Raji (cell line): Measurements from ENCODE around the gene PHLDB1.

Experiments
- POLR2A ChIP-seq: IDR thresholded peaks from 2 replicates; pipeline ENCODE4 v1.6.1; 2011; ENCODE audit warnings: low read depth, low read length, control low read depth; ENCODE audit not compliant: insufficient read depth

The PHLDB1 gene

DNA sequence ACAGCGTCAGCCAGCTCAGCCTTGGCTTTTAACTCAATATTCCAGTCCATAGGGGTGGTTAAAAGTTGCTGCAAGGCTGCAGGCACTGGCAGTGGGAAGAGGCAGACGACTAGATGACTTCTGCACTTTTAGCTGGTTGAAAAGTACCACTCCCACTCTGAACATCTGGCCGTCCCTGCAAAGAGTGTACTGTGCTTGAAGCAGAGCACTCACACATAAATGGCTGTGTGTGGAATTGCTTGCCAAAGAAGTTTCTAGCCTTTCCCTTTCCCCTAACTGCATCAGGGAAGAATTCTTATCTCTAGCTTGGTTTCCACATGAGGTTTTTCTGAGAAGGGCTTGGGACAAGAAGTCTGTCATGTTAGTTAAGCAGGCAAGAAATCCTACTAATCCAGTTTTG lies 5.1 kb upstream of the PHLDB1 start:
- TF ChIP-seq POLR2A: no peak

DNA sequence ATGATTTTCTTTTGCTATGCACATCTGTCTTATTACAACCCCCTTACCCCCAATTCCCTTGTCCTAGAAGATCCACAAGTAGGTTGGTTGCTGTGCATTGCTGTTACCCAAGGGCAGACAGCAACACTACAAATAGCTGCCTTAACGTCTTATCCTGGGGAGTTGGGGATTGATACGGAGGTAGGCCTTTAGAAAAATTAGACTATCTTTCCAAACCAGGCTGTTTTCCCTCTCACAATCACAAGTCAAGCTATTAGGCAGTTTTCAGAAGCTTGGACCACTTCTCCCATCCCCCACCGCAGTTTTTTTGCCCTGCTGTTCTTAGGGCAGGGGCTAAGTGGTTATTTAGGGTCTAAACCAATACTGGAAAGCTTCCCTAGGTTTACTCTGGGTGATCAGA lies 2.8 kb upstream of the PHLDB1 start:
- TF ChIP-seq POLR2A: no peak

DNA sequence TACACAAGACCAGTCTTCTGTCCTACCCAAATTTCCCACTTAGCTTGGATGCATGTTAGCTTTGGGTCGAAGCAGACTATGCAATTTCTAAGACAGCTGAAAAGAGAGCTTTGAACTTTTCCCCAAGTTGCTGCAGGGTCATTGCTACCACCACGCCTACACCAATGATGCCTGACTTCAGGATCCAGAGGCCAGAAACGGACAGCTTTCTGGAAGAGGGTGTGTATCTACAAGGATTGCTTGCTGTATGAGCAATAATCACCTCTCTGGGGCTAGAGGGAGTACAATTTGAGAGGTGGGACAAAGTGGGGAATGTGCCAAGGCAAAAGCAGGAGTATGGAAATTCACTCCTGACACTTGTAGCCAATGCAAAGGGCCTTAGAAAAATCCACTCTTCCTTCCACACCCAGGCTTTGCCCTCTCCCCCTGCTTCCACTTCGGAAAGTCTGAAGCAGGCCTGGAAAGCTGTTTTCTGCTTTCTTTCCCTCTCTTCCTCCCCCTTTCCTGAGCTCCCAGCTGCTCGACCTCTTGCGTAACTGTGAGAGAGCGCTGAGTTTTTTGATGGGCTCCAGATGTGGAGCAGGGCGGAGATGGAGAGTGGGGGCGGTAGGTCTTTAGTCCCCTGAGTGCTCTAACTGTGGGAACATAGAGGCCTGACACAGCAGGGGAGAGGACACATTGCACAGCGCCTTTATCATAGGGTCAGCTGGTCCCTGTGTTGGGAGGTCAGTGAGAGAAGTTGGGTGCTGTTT lies 2.1 kb upstream of the PHLDB1 start:
- TF ChIP-seq POLR2A: no peak

DNA sequence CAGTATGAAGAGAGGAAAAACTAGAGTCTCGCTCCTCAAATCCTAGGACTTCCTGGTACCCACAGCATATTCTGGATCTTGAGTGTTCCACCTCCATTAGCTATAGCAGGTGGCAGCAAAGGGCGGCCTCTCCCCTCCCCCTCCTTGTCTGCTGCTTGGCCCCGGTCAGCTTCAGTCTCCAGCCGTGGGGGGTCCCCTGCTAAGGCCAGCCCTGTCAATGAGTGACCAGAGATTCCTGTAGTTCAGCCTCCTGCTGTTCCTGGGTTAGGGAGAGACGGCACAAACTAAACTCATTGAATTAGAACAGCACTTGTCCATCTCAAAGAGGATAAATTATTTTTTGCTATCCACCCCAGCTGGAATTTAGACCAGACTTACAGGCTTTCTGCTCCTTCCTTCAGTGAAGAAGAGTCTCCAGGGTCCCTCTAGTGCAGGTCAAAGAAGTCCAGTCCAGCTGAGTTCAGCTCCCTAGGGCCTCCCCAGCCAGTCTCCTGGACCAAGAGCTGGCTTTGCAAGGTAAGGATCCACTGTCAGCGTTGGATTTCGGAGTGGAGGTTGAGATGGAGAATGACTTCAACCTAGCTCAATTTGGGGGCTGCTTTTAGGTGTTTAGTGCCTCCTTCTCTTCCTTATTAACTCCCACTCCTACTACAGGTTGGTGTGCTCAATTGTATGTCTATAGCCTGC lies 1.1 kb upstream of the PHLDB1 start:
- no peak for TF ChIP-seq POLR2A

DNA sequence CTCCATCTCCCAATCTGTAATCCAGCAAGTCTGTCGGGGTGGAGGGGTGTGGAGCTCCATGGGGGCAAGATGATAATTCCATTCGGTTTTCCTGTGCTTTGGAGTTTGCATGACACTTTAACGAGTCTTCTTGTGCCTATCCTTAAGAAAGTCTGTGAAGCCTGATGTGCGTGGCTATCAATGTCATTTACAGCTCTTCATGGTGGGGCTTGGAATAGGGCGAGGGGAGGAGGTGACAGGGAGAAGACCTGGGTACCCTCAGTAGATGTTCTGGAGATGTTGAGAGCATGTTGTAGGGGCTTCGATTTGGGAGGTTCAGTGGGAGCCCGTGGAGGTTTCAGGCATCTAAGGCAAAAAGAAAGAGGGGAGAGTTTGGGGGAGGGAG lies 579 bp upstream of the PHLDB1 start:
- no peak for TF ChIP-seq POLR2A

DNA sequence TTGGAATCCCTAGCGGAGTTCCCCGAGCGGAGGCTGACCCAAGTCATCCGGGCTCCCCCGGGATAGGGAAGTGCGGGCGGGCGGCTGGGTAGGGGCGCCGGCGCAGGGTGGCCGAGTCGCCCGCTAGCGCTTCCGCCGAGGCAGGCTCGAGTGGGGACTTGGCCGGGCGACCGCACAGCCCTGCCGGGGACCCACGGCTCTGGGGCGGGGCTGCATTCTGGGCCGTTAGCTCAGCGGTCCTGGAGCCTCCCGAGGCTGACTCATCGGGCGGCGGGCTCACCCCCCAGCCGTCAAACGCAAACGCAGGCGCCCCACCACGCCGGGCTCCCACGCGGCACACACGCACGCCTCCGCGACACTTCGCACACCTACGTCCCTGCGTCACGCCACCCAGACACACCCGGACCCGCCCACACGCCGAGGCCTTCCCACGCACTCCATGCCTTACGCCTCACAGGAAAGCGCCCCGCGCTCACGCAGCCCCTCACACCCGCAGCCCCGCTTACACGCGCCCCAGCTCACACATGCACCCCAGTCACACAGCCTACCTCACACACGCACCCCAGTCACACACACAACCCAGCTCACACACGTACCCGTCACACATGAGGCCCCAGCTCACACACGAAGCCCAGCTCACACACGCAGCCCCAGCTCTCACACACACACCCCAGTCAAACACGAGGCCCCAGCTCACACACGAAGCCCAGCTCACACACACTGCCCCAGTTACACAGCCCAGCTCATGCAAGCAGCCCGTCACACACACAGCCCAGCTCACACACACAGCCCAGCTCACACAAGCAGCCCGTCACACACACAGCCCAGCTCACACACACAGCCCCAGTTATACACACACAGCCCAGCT lies 1.2 kb downstream of the PHLDB1 start:
- TF ChIP-seq POLR2A: no peak

DNA sequence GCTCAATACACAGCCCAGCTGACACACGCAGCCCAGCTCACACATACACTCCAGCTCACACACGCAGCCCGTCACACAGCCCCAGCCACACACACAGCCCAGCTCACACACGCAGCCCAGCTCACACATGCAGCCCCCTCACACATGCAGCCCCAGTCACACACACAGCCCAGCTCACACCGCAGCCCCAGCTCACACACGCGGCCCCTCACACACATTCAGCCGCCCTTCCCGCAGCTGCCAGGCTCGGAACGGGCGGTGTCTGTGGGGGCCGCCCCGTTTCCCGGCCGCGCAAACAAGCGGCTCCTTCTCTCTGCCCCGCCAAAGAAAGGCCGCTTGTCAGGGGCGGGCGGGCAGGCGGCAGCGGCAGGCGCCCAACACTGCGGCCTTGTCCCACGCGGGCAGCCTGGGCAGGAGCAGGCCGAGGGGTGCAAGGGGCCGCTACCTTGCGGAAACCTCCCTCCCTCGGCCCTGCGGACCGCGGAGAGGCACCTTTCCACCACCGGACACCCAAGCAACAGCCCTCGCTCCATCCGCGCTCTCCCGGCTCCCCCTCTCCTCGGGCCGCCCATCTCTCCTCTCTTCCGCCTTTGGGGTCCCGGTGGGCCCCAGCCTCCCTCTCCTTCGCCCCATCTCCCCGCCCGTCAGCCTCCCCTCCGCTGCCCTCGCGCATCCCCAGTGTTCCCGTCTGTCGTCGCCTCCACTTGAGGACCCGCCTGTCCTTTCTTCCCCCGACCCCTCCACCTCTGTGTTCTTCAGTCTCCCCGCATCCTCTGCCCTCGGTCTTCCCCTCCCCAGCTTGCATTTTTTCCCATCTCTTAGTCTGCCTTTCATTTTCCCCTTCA lies 2.2 kb downstream of the PHLDB1 start:
- no peak for TF ChIP-seq POLR2A

DNA sequence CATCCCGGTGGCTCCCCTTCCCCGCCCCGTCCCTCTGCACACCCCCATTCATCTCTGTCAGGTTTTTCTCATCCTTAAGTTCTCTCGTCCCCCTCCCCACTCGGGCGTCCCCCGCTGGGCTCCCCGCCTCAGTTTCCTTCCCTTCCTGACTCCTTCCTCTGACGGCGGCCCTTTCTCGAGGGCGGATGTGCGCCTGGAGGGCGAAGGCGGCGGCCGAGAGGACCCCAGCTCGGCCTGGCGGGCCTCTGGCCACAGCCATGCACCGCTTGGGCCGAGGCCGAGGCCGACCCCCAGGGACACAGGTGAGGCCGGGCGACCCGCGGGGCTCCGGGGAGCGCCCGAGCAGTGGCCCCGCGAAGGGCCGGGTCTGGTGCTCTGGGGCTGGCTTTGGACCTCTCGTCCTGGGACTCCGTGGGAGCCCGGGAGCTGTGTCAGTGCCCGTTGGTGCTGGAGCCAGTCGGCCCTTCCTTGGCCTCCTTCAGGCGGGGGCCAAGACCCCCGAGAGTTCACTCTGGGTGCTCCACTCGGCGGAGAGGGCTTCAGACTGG lies 2.9 kb downstream of the PHLDB1 start:
- no peak for TF ChIP-seq POLR2A

DNA sequence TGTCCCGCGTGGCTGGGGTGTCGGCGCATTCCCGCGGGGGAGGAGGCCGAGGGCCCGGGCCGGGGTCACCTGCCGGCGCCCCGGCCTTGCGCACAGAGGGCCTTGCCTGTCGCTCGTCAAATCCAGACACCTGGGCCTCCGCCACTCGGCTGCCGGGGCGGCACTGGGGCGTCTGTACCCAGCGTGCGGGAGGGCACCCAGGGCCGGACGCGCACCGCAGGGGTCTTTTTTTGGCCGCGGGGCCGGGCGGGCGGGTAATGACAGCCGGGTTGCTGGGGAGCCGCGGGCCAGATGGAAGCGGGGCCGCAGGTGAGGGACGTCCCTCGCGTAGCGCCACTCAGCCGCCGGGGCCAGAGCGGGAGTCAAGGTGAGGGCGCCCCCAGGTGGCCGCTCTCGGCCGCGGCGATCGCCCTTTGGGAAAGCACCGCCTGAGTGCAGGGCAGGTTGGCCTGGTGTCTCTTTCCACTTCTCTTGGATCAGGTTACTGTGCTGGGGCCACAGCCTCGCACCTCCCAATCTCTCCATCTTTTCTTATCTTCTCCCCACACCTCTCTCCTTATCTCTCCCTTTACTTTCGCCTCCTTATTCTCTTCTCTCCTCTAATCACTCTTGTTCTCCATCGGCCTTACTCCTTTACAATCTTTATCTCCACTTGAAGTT lies 3.5 kb downstream of the PHLDB1 start:
- TF ChIP-seq POLR2A: no peak

DNA sequence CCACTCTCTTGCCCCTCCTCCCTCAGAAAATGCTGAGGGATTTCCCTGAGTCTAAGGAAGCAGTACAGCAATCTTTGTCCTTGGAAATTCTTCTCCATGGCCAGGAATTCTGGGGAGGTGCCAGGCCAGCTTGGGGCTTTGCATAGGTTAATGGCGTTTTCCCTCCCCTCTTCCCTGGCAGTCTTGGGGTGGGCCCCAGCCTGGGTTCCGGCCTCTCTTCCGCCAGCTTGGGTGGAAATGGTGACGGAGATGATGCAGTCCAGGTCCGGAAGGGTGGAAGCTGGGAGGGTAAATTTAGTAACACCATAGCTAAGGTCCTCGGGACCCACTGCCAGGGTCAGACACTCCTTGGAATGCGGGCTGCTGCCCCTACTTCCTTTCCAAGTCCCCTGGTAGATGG lies 5.0 kb downstream of the PHLDB1 start:
- no peak for TF ChIP-seq POLR2A

DNA sequence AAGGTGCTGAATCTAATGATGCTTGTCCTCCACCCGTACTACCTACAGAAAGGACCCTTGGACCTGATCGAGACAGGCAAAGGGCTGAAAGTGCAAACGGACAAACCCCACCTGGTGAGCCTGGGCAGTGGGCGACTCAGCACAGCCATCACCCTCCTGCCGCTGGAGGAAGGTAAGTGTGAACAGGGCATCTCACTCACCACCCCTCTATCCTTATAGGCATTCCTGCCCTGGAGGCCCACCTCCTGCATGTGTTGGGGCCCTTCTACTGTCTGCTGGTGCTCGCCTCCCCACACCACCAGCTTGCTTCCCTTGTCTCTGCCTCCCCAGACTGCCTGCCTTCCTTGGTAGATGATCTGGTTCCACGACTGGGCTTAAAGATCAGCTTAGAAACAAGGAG lies 7.1 kb downstream of the PHLDB1 start:
- no peak for TF ChIP-seq POLR2A

DNA sequence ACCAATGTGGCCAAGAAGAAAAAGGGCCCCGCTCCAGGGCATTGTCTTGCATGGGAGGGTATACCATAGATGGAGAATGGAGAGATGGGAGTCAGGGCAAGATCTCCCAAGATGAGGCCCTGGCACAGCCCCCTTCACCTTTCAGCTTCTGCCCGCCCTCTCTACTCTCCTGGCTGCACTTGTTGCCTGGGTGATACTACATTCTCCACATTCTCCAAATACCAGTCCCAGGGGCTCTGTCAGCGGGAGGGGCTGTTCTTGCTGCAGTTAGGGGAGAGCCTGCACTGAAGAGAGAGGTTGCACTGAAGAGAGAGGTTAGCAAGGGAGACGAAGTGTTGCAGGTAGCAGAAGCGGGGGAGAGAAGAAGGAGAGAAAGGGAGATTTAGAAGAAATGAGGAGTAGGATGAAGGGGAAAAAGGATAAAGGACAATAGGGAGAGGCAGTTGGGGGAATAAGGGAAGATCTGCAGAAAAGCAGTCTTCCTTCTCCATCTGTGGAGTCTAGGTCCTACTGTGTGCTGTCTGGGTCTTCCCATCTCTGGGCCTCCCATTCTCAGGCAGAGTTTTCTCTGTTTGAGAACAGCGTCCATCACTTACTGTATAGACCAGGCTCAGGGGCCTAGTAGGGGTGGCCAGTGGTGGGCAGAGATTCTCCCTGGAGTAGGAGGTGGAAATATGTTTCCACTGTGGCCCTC lies 8.0 kb downstream of the PHLDB1 start:
- TF ChIP-seq POLR2A: no peak

DNA sequence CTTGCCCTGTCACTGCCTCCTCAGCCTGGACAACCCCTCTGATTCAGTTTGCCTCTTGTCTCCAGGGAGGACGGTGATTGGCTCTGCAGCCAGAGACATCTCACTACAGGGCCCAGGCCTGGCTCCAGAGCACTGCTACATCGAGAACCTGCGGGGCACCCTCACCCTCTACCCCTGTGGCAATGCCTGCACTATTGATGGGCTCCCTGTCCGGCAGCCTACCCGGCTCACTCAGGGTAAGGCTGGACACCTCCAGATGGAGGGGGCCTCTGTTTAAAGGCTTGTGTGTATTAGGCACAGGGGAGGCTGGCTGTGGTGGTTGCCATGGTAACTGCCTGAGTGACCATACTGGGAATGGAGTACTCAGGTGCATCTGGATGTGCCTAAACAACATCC lies 8.6 kb downstream of the PHLDB1 start:
- no peak for TF ChIP-seq POLR2A
